HepG2 (cell line): ENCODE results near the gene WDR82. TPM values are rescaled to one million over a fixed set of nuclear protein-coding genes. Genes with fewer than 3 reads are reported as not detected.

ENCODE experiments used
- ATAC-seq: fragments of 200-7000 bp; cut with Tn5 transposase; 3 replicates; pipeline ENCODE4 v1.9.1; 2020; ENCODE audit warnings: mild to moderate bottlenecking, moderate library complexity
- BruUV-seq: library from RNA; stranded (reverse); fragments of 400-500 nt; replicated peaks from 2 replicates; lab custom pipeline; 2021; lab: Mats Ljungman, UMichigan
- CTCF ChIA-PET: fragments of 300-600 bp; formaldehyde crosslinking; extraction: SDS; loops from one replicate; lab custom pipeline; 2021; ENCODE audit warnings: low total read pairs, inconsistent platforms, low intra/inter-chr PET ratio; lab: Yijun Ruan, JAX
- POLR2A ChIA-PET: fragments of 350-600 bp; sonication (Branson Sonifier 250); formaldehyde crosslinking; loops from one replicate; lab custom pipeline; 2020; ENCODE audit warnings: antibody characterized with exemption, inconsistent platforms; lab: Yijun Ruan, JAX
- DNase-seq: peaks from one replicate; pipeline ENCODE4 v3.0.0-alpha.2; 2015; ENCODE audit warnings: low spot score
- FAIRE-seq: peaks from 3 replicates; lab custom pipeline; 2011; peaks lifted over from hg19 to GRCh38; lab: Jason Lieb, UNC
- H2AFZ ChIP-seq: one replicate; pipeline ENCODE4 v1.6.1; 2011; ENCODE audit warnings: low read length, inconsistent platforms
- H3K27ac ChIP-seq: fragments of 300-600 bp; 3 replicates; pipeline ENCODE4 v1.8.0; 2011; ENCODE audit warnings: mixed run types, mild to moderate bottlenecking, mixed read lengths, low read length, inconsistent platforms; ENCODE audit not compliant: insufficient read depth; ENCODE audit errors: extremely low read length
- H3K27me3 ChIP-seq, 2 experiments: fragments of 200-600 bp in 1 of 2; 2 replicates in 1 of 2; 3 replicates in 1 of 2; pipeline versions ENCODE4 v1.6.0 to v1.8.0; 2011; ENCODE audit warnings: low read length in 2 of 2, mild to moderate bottlenecking in 2 of 2, moderate library complexity in 2 of 2, inconsistent platforms in 1 of 2; ENCODE audit not compliant: insufficient read depth in 2 of 2, control insufficient read depth in 1 of 2
- H3K36me3 ChIP-seq, 2 experiments: fragments of 200-600 bp in 1 of 2; replicated peaks in 1 of 2; 2 replicates in 1 of 2; 3 replicates in 1 of 2; pipeline versions ENCODE4 v1.5.1 to v1.8.0; 2011; ENCODE audit warnings: low read length in 2 of 2, inconsistent platforms in 1 of 2; ENCODE audit not compliant: insufficient read depth in 2 of 2, control insufficient read depth in 1 of 2
- H3K4me1 ChIP-seq: 2 replicates; pipeline ENCODE4 v1.5.1; 2012; ENCODE audit warnings: low read length, inconsistent platforms; ENCODE audit not compliant: insufficient read depth
- H3K4me2 ChIP-seq: 2 replicates; pipeline ENCODE4 v1.6.0; 2011; ENCODE audit warnings: low read depth, low read length, inconsistent platforms
- H3K4me3 ChIP-seq, 3 experiments: fragments of 200-600 bp in 1 of 3; sonication (generic), shearing (Covaris generic) in 1 of 3; replicated peaks in 1 of 3; 2 replicates each; pipeline ENCODE4 v1.5.1; 2011 to 2016; ENCODE audit warnings: low read length in 3 of 3, inconsistent platforms in 2 of 3, low read depth in 2 of 3, mild to moderate bottlenecking in 2 of 3, control low read depth in 1 of 3, mixed read lengths in 1 of 3; ENCODE audit not compliant: insufficient read depth in 1 of 3
- H3K79me2 ChIP-seq: one replicate; pipeline ENCODE4 v1.6.1; 2011; ENCODE audit warnings: low read length, inconsistent platforms; ENCODE audit not compliant: insufficient read depth
- H3K9ac ChIP-seq: 2 replicates; pipeline ENCODE4 v1.6.0; 2011; ENCODE audit warnings: mild to moderate bottlenecking, low read depth, low read length, inconsistent platforms; ENCODE audit not compliant: insufficient read depth
- H3K9me3 ChIP-seq: 2 replicates; pipeline ENCODE4 v1.5.1; 2012; ENCODE audit warnings: mild to moderate bottlenecking, low read length
- H4K20me1 ChIP-seq: 2 replicates; pipeline ENCODE4 v1.6.0; 2011; ENCODE audit warnings: inconsistent platforms, mild to moderate bottlenecking, low read length, moderate library complexity; ENCODE audit not compliant: insufficient read depth
- NFIC ChIP-seq: IDR thresholded peaks from 2 replicates; pipeline ENCODE4 v1.6.1; 2012; ENCODE audit warnings: mild to moderate bottlenecking, low read length, inconsistent platforms
- ZMYM3 ChIP-seq: sonication (generic); formaldehyde crosslinking; IDR thresholded peaks from 2 replicates; pipeline ENCODE4 v1.5.1; 2020; ENCODE audit warnings: mild to moderate bottlenecking, missing genetic modification reagents
- ZSCAN22 ChIP-seq: sonication (generic); formaldehyde crosslinking; IDR thresholded peaks from 2 replicates; pipeline ENCODE4 v1.4.0; 2020; ENCODE audit warnings: mild to moderate bottlenecking, missing genetic modification reagents
- WGBS: methylation state at CpG from one replicate; pipeline ENCODE4 v1.1.6; 2017; ENCODE audit warnings: low lambda C conversion rate; 5-methylcytosine and 5-hydroxymethylcytosine counted together
- in situ Hi-C: cut with HindIII; loops from 2 replicates; pipeline ENCODE4 v1.10.0; 2017; ENCODE audit warnings: low pct_unique_long_range_greater_than_20kb; ENCODE audit not compliant: extremely low pct_ligation_motif_present
- intact Hi-C: fragments of 100-400 bp; cut with micrococcal nuclease; formaldehyde crosslinking; loops from one replicate; pipeline ENCODE4 v1.10.0; 2022; ENCODE audit not compliant: unreplicated experiment
- polyA plus RNA-seq, 8 experiments: library from polyadenylated mRNA; depleted of rRNA in 3 of 8; stranded (reverse) in 7 of 8; unstranded in 1 of 8; fragments of >200 nt; fragmentation: Illumina TruSeq in 4 of 8; extraction: Trizol in 4 of 8; gene quantifications; 2 replicates each; pipeline versions ENCODE4 v1.2.1 to v1.2.3, GENCODE V29; 2011 to 2016; ENCODE audit warnings: low read depth in 4 of 8, missing spikeins in 1 of 8, mixed read lengths in 1 of 8; ENCODE audit not compliant: insufficient read depth in 1 of 8
- total RNA-seq, 5 experiments: library from RNA; depleted of rRNA; stranded (reverse); fragments of >200 nt; fragmentation: Illumina TruSeq; extraction: Trizol; gene quantifications; 2 replicates each; pipeline ENCODE4 v1.2.3, GENCODE V29; 2016; ENCODE audit warnings: low read depth in 1 of 5
- TF ChIP-seq, protein P1 (sequence below): IDR thresholded peaks from 2 replicates; pipeline ENCODE4 v1.6.1; 2016; ENCODE audit warnings: missing genetic modification reagents, missing compliant biosample characterization
- TF ChIP-seq, protein P2 (sequence below): sonication (generic); formaldehyde crosslinking; IDR thresholded peaks from 2 replicates; pipeline ENCODE4 v1.5.1; 2020; ENCODE audit warnings: mild to moderate bottlenecking, missing genetic modification reagents, borderline replicate concordance
- TF ChIP-seq, protein P3 (sequence below): sonication (generic); formaldehyde crosslinking; IDR thresholded peaks from 2 replicates; pipeline ENCODE4 v1.4.0; 2020; ENCODE audit warnings: missing genetic modification reagents
- TF ChIP-seq, protein P4 (sequence below): sonication (generic); formaldehyde crosslinking; IDR thresholded peaks from 2 replicates; pipeline ENCODE4 v1.4.0; 2020; ENCODE audit warnings: mild to moderate bottlenecking, missing genetic modification reagents

The WDR82 gene
- total and polyA plus RNA-seq, 2 of the 13 experiments (the other 11 are each of a cell fraction or from before 2014, with no cell fraction given) = 39.1 to 59.5 TPM

DNA sequence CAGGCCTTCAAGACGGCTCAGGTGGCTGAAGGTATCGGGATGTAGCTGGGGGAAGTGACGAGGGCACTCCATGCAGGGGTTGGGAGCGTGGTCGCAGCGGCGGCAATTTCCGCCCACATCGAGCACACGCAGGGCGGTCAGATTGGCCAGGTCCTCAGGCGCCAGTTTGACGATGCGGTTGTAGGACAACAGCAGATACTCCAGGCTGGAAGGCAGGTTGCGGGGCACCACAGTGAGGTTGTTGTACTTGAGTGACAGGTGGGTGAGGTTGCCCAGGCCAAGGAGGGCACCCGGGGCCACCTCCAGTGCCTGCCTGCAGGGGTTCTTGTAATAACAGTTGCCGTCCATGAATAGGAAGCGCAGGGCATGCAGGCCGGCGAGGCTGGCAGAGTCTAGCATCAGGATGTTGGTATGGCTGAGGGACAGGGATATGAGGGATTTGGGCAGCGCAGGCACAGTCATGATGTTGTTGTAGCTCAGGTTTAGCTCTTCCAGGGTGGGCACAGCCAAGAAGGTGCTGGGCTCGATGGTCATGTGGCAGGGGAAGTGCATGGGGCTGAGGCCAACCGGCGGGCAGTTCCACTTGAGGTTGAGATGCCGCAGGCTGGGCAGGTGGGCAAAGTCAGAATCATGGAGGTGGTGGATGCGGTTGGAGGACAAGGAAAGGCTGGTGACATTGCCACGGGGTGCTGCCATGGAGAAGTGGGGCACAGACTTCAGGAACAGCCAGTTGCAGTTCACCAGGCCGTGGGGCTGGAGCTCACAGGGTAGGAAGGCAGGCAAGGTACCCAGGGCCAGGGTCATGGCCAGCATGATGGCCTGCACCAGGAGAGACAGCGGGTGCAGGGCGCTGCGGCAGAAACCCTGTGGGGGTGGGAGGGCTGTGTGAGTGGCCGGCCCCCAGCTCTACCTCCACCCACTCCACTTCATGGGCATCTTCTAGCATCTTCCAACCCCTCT lies 54.7 kb downstream of the WDR82 start:
- H4K20me1 ChIP-seq = no peaks in the 10 kb centered on the region
- no peak overlapping the region for H2AFZ ChIP-seq
- H3K9ac ChIP-seq = no peak overlapping the region
- peaks cover 1 to 12% of the 10 kb centered on the region in 2 experiments; a peak in 4 of 5 replicates for H3K27me3 ChIP-seq
- no peaks in the 10 kb centered on the region for H3K79me2 ChIP-seq
- no peak overlapping the region for H3K4me3 ChIP-seq
- no peak overlapping the region for H3K27ac ChIP-seq
- peaks cover 0 to 4% of the 10 kb centered on the region in 2 experiments; a peak in 2 of 5 replicates for H3K36me3 ChIP-seq
- ChIA-PET CTCF (no interaction called here), POLR2A (interaction anchor here (2.4 kb wide), 1 partner anchor 14 kb away, joined by 22 read pairs; the partner anchor contains the start of gene TWF2)
- in situ Hi-C loops = no loop called here
- intact Hi-C loops = loop anchor here (5.0 kb wide), 1 partner anchor 114 kb away; no protein-coding TSS in a partner anchor
- H3K9me3 ChIP-seq = no peaks in the 10 kb centered on the region
- no TSS peak for BruUV-seq
- ATAC-seq (no peak), FAIRE-seq (no peak), DNase-seq (no peak)
- peaks cover 32% of the 10 kb centered on the region for H3K4me1 ChIP-seq
- no peak overlapping the region for H3K4me2 ChIP-seq
- 62% methylated on average over 17 of the region's 32 CpGs for WGBS
- TF ChIP-seq NFIC = no peak
- TF ChIP-seq, protein P1, sequence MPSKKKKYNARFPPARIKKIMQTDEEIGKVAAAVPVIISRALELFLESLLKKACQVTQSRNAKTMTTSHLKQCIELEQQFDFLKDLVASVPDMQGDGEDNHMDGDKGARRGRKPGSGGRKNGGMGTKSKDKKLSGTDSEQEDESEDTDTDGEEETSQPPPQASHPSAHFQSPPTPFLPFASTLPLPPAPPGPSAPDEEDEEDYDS (CRISPR knock-in tag) = no peak
- TF ChIP-seq ZSCAN22 (CRISPR knock-in tag) = no peak
- TF ChIP-seq ZMYM3 (CRISPR knock-in tag) = no peak
- TF ChIP-seq, protein P2, sequence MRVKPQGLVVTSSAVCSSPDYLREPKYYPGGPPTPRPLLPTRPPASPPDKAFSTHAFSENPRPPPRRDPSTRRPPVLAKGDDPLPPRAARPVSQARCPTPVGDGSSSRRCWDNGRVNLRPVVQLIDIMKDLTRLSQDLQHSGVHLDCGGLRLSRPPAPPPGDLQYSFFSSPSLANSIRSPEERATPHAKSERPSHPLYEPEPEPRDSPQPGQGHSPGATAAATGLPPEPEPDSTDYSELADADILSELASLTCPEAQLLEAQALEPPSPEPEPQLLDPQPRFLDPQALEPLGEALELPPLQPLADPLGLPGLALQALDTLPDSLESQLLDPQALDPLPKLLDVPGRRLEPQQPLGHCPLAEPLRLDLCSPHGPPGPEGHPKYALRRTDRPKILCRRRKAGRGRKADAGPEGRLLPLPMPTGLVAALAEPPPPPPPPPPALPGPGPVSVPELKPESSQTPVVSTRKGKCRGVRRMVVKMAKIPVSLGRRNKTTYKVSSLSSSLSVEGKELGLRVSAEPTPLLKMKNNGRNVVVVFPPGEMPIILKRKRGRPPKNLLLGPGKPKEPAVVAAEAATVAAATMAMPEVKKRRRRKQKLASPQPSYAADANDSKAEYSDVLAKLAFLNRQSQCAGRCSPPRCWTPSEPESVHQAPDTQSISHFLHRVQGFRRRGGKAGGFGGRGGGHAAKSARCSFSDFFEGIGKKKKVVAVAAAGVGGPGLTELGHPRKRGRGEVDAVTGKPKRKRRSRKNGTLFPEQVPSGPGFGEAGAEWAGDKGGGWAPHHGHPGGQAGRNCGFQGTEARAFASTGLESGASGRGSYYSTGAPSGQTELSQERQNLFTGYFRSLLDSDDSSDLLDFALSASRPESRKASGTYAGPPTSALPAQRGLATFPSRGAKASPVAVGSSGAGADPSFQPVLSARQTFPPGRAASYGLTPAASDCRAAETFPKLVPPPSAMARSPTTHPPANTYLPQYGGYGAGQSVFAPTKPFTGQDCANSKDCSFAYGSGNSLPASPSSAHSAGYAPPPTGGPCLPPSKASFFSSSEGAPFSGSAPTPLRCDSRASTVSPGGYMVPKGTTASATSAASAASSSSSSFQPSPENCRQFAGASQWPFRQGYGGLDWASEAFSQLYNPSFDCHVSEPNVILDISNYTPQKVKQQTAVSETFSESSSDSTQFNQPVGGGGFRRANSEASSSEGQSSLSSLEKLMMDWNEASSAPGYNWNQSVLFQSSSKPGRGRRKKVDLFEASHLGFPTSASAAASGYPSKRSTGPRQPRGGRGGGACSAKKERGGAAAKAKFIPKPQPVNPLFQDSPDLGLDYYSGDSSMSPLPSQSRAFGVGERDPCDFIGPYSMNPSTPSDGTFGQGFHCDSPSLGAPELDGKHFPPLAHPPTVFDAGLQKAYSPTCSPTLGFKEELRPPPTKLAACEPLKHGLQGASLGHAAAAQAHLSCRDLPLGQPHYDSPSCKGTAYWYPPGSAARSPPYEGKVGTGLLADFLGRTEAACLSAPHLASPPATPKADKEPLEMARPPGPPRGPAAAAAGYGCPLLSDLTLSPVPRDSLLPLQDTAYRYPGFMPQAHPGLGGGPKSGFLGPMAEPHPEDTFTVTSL (CRISPR knock-in tag) = no peak
- TF ChIP-seq, protein P3, sequence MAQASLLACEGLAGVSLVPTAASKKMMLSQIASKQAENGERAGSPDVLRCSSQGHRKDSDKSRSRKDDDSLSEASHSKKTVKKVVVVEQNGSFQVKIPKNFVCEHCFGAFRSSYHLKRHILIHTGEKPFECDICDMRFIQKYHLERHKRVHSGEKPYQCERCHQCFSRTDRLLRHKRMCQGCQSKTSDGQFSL = no peak
- TF ChIP-seq, protein P4, sequence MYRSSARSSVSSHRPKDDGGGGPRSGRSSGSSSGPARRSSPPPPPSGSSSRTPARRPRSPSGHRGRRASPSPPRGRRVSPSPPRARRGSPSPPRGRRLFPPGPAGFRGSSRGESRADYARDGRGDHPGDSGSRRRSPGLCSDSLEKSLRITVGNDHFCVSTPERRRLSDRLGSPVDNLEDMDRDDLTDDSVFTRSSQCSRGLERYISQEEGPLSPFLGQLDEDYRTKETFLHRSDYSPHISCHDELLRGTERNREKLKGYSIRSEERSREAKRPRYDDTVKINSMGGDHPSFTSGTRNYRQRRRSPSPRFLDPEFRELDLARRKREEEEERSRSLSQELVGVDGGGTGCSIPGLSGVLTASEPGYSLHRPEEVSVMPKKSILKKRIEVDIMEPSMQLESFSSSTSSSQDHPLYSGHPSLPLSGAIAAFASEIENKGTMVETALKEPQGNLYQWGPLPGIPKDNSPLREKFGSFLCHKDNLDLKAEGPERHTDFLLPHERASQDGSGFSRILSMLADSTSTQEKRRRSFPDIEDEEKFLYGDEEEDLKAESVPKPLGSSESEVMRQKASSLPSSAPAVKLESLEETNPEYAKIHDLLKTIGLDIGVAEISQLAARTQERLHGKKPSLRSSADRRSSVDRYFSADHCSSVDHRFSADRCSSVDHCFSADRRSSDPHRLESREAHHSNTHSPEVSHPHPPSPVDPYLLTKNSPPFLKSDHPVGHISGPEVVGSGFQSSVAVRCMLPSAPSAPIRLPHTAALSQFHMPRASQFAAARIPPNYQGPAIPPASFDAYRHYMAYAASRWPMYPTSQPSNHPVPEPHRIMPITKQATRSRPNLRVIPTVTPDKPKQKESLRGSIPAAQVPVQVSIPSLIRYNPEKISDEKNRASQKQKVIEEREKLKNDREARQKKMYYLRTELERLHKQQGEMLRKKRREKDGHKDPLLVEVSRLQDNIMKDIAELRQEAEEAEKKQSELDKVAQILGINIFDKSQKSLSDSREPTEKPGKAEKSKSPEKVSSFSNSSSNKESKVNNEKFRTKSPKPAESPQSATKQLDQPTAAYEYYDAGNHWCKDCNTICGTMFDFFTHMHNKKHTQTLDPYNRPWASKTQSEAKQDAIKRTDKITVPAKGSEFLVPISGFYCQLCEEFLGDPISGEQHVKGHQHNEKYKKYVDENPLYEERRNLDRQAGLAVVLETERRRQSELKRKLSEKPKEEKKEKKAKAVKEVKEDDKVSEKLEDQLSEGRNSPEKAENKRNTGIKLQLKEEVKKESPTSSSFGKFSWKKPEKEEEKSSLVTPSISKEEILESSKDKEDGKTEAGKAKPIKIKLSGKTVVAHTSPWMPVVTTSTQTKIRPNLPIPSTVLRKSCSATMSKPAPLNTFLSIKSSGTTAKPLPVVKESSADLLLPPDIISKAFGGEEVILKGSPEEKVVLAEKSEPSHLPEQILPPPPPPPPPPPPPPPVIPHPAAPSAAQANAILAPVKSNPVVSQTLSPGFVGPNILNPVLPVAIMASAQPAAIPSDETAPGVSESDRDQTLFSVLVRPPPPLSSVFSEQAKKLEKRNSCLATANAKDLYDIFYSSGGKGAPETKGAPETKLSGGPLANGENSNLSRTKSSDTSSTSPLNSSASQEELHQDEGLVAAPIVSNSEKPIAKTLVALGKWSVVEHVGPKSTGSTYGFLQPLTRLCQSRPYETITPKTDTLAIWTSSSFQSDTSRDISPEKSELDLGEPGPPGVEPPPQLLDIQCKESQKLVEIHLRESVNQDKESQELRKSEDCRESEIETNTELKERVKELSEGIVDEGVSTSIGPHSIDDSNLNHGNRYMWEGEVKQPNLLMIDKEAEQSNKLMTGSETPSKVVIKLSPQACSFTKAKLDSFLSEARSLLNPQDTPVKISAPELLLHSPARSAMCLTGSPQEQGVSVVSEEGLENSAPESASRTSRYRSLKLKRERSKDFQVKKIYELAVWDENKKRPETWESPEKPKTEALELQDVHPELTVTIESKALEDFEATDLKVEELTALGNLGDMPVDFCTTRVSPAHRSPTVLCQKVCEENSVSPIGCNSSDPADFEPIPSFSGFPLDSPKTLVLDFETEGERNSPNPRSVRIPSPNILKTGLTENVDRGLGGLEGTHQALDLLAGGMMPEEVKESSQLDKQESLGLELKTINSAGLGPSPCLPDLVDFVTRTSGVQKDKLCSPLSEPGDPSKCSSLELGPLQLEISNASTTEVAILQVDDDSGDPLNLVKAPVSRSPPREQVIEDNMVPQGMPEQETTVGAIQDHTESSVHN = no peak
